Spleen (tissue), 11 donors: Measurements from ENCODE around the gene GTF3C5. TPM values are rescaled to one million over a fixed set of nuclear protein-coding genes. Genes with fewer than 3 reads are reported as not detected.
A peak's percentile ranks its signal among the peaks of the same experiment; 100 is the strongest.

Source experiments
- DNase-seq: peaks from one replicate; pipeline ENCODE4 v3.0.0-alpha.2; 2020
- H3K27ac ChIP-seq, 8 donors: fragments of 200-600 bp; sonication (generic) in 7 of 8; 1 replicate in 4 of 8; 2 replicates in 4 of 8; pipeline versions ENCODE4 v1.5.0 to v1.8.0; 2016 to 2021; ENCODE audit warnings: inconsistent platforms in 4 of 8, mild to moderate bottlenecking in 4 of 8, moderate library complexity in 1 of 8
- H3K27me3 ChIP-seq, 7 donors: fragments of 200-600 bp; sonication (generic) in 6 of 7; replicated peaks in 1 of 7; 1 replicate in 4 of 7; 2 replicates in 3 of 7; pipeline versions ENCODE4 v1.5.0 to v1.8.0; 2016 to 2021; ENCODE audit warnings: inconsistent platforms in 3 of 7, mild to moderate bottlenecking in 1 of 7
- H3K36me3 ChIP-seq, 6 donors: fragments of 200-600 bp; sonication (generic) in 5 of 6; 1 replicate in 4 of 6; 2 replicates in 2 of 6; pipeline versions ENCODE4 v1.5.0 to v1.8.0; 2016 to 2021; ENCODE audit warnings: inconsistent platforms in 2 of 6
- H3K4me1 ChIP-seq, 6 donors: fragments of 200-600 bp; sonication (generic) in 5 of 6; 1 replicate in 3 of 6; 2 replicates in 3 of 6; pipeline versions ENCODE4 v1.5.0 to v1.8.0; 2016 to 2021; ENCODE audit warnings: inconsistent platforms in 3 of 6
- H3K4me3 ChIP-seq, 8 donors: fragments of 200-600 bp; sonication (generic) in 7 of 8; 1 replicate in 4 of 8; 2 replicates in 4 of 8; pipeline versions ENCODE4 v1.5.0 to v1.8.0; 2016 to 2021; ENCODE audit warnings: inconsistent platforms in 4 of 8, mild to moderate bottlenecking in 4 of 8, moderate library complexity in 2 of 8
- H3K9me3 ChIP-seq, 8 donors: fragments of 200-600 bp; sonication (generic) in 7 of 8; 1 replicate in 4 of 8; 2 replicates in 4 of 8; pipeline versions ENCODE4 v1.5.0 to v1.8.0; 2016 to 2021; ENCODE audit warnings: inconsistent platforms in 4 of 8
- CTCF ChIP-seq, 11 experiments: fragments of 200-600 bp in 7 of 11; fragments of 450-650 bp in 4 of 11; sonication (generic) in 4 of 11; IDR thresholded peaks in 8 of 11; conservative IDR thresholded peaks in 3 of 11; 1 replicate in 7 of 11; 2 replicates in 4 of 11; pipeline versions ENCODE4 v1.4.0 to v1.8.0; 2016 to 2021; ENCODE audit warnings: antibody characterized with exemption in 11 of 11, inconsistent platforms in 4 of 11, mild to moderate bottlenecking in 1 of 11
- POLR2A ChIP-seq, 3 donors: fragments of 450-650 bp; IDR thresholded peaks; one replicate each; pipeline ENCODE4 v1.5.1; 2017; ENCODE audit warnings: antibody characterized with exemption in 3 of 3, mild to moderate bottlenecking in 1 of 3
- POLR2AphosphoS5 ChIP-seq, 3 donors: sonication (generic); formaldehyde crosslinking; IDR thresholded peaks; one replicate each; pipeline ENCODE4 v1.5.1; 2017; ENCODE audit warnings: antibody characterized with exemption in 3 of 3
- WGBS, 5 donors: extraction: QIAGEN DNeasy Blood & Tissue Kit in 3 of 5; methylation state at CpG; one replicate each; pipeline versions ENCODE4 v1.1.5 to v1.1.7; 2013 to 2018; 5-methylcytosine and 5-hydroxymethylcytosine counted together
- intact Hi-C: fragments of 100-400 bp; cut with DNase I; formaldehyde crosslinking; loops from one replicate; pipeline ENCODE4 v1.15.0; 2023; ENCODE audit warnings: low total_unique reads
- polyA plus RNA-seq, 3 donors: library from polyadenylated mRNA; stranded (reverse); fragments of 200-250 nt; gene quantifications; one replicate each; pipeline ENCODE4 v1.2.1, GENCODE V29; 2013
- total RNA-seq, 7 donors: library from RNA; depleted of rRNA in 3 of 7; stranded (reverse); fragments of >200 nt in 3 of 7; fragmentation: NEBNext Ultra II Directional in 4 of 7; extraction: Animal tissue kit (Norgen Biotek cat#: 25700) in 4 of 7; gene quantifications; one replicate each; pipeline versions ENCODE4 v1.1.0 to v1.2.1, GENCODE V29; 2016 to 2021
- donor health status: healthy with polysubstance abuse.
- donor health status: DM: no; HTN: no; CAD: no; lungs with moderate emphysema.
- donor health status: DM: no; HTN: no; CAD: no.
- donor health status: Bipolar disorder and iron deficiency.
- donor health status: healthy.
- donor health status: DM: no; HTN: no; CAD: no.
- donor health status: DM: yes; HTN: yes; CAD: no.

The GTF3C5 gene
- total and polyA plus RNA-seq, 10 donors = 34.9 to 64.4 (median 47.5) TPM

- intact Hi-C loops = no loop called here
- WGBS, 5 donors = 74 to 87% (median 85%) methylated on average over 8 to 9 of the region's 9 CpGs
- TF ChIP-seq CTCF (IDR thresholded peaks at IDR 0.05 in 8 of 11, conservative IDR thresholded peaks at IDR 0.05 in 3 of 11) = no peak
- TF ChIP-seq POLR2AphosphoS5 (IDR thresholded peaks at IDR 0.05) = peak in 2 of 3 donors; percentile 23 to 30
- peaks cover 0 to 100% (median 83%) of the 10 kb centered on the region in 6 donors for H3K36me3 ChIP-seq
- DNase-seq = no peak
- H3K4me1 ChIP-seq = peaks cover 0 to 18% (median 3%) of the 10 kb centered on the region in 6 donors
- no peaks in the 10 kb centered on the region for H3K27me3 ChIP-seq
- H3K9me3 ChIP-seq = no peaks in the 10 kb centered on the region
- peak overlapping the region in 1 of 8 donors; percentile 54 for H3K27ac ChIP-seq
- H3K4me3 ChIP-seq = no peak overlapping the region
These were observed 21.3 kb downstream of the GTF3C5 start for GRCh38 chr9:133051966-133052539.

- TF ChIP-seq POLR2AphosphoS5 (IDR thresholded peaks at IDR 0.05) (peak in 1 of 3 donors; percentile 16), CTCF (IDR thresholded peaks at IDR 0.05 in 8 of 11, conservative IDR thresholded peaks at IDR 0.05 in 3 of 11) (no peak)
- Histone ChIP-seq H3K27ac (no peak overlapping the region), H3K9me3 (no peaks in the 10 kb centered on the region), H3K4me1 (peaks cover 0 to 41% (median 7%) of the 10 kb centered on the region in 6 donors), H3K36me3 (peaks cover 0 to 94% (median 85%) of the 10 kb centered on the region in 6 donors), H3K27me3 (no peaks in the 10 kb centered on the region), H3K4me3 (no peak overlapping the region)
- no peak for DNase-seq
- 90 to 95% (median 93%) methylated on average over 14 to 24 of the region's 24 CpGs for WGBS, 5 donors
- intact Hi-C loops = no loop called here
These were observed 23.5 kb downstream of the GTF3C5 start for GRCh38 chr9:133054194-133054890.

- peaks cover 0 to 88% (median 80%) of the 10 kb centered on the region in 6 donors for H3K36me3 ChIP-seq
- H3K9me3 ChIP-seq = no peaks in the 10 kb centered on the region
- no peak overlapping the region for H3K27ac ChIP-seq
- intact Hi-C loops = no loop called here
- TF ChIP-seq POLR2A (IDR thresholded peaks at IDR 0.05) (no peak), CTCF (IDR thresholded peaks at IDR 0.05 in 8 of 11, conservative IDR thresholded peaks at IDR 0.05 in 3 of 11) (no peak), POLR2AphosphoS5 (IDR thresholded peaks at IDR 0.05) (no peak)
- no peaks in the 10 kb centered on the region for H3K27me3 ChIP-seq
- 87 to 93% (median 91%) methylated on average over 10 to 16 of the region's 16 CpGs for WGBS, 5 donors
- no peak for DNase-seq
- peaks cover 0 to 47% (median 13%) of the 10 kb centered on the region in 6 donors for H3K4me1 ChIP-seq
- no peak overlapping the region for H3K4me3 ChIP-seq
These were observed 24.2 kb downstream of the GTF3C5 start for GRCh38 chr9:133054966-133055365.

- Histone ChIP-seq H3K27ac (no peak overlapping the region), H3K4me3 (no peak overlapping the region), H3K36me3 (peaks cover 0 to 78% (median 73%) of the 10 kb centered on the region in 6 donors), H3K27me3 (no peaks in the 10 kb centered on the region), H3K4me1 (peaks cover 0 to 53% (median 19%) of the 10 kb centered on the region in 6 donors), H3K9me3 (no peaks in the 10 kb centered on the region)
- 93 to 96% (median 94%) methylated on average over 17 of the region's 17 CpGs for WGBS, 5 donors
- TF ChIP-seq POLR2AphosphoS5 (IDR thresholded peaks at IDR 0.05) = no peak
- no peak for TF ChIP-seq CTCF (IDR thresholded peaks at IDR 0.05 in 8 of 11, conservative IDR thresholded peaks at IDR 0.05 in 3 of 11)
- TF ChIP-seq POLR2A (IDR thresholded peaks at IDR 0.05) = no peak
- intact Hi-C loops = no loop called here
- DNase-seq = no peak
These were observed 25.1 kb downstream of the GTF3C5 start for GRCh38 chr9:133055788-133056420.
